Airway epithelial cell (primary cell): Measurements from ENCODE around the gene USP5. TPM values are rescaled to one million over a fixed set of nuclear protein-coding genes. Genes with fewer than 3 reads are reported as not detected.

Experiments used
- total RNA-seq: library from RNA; depleted of rRNA; stranded (reverse); fragments of >200 nt; gene quantifications from 2 replicates; pipeline ENCODE4 v1.2.3, GENCODE V29; 2015

USP5 gene
- 72.2 and 82.5 TPM in 2 replicates for total RNA-seq

GRCh38 chr12:6851921-6852650, at the start of gene USP5:
Gene USP5 (plus strand): TSS chr12:6852150. CDS start chr12:6852180, 30 bp downstream.

GRCh38 chr12:6821591-6822425, 30.1 kb upstream of the USP5 start, which contains the start of gene GPR162:
Gene GPR162 (plus strand): TSS chr12:6821821. CDS start chr12:6823899, 2,078 bp downstream.

GRCh38 chr12:6827982-6828780, 23.8 kb upstream of the USP5 start, which contains the start of gene P3H3:
Gene P3H3 (plus strand): TSS chr12:6828407. CDS start chr12:6828441, 34 bp downstream.

GRCh38 chr12:6840761-6841515, 11.0 kb upstream of the USP5 start, which contains the start of gene GNB3:
Gene GNB3 (plus strand): TSS chr12:6840925. CDS start chr12:6841288, 363 bp downstream.

GRCh38 chr12:6851153-6851920, 613 bp upstream of the USP5 start, which contains the start of gene CDCA3:
Gene CDCA3 (minus strand): TSS chr12:6851286. CDS start chr12:6850952, 334 bp downstream.

GRCh38 chr12:6867413-6868210, 15.7 kb downstream of the USP5 start, which contains the start of gene TPI1:
Gene TPI1 (plus strand): TSS chr12:6867531. CDS start chr12:6867567, 36 bp downstream.

GRCh38 chr12:6873094-6874014, 21.4 kb downstream of the USP5 start, which contains the start of gene SPSB2:
Gene SPSB2 (minus strand): TSS chr12:6873303. CDS start chr12:6872901, 402 bp downstream.

GRCh38 chr12:6904280-6905276, 52.6 kb downstream of the USP5 start, which contains the start of gene LRRC23:
Gene LRRC23 (plus strand): TSS chr12:6904822. CDS start chr12:6905634, 812 bp downstream.

GRCh38 chr12:6914246-6914946, 62.4 kb downstream of the USP5 start, which contains the start of gene ENO2:
Gene ENO2 (plus strand): TSS chr12:6914580. CDS start chr12:6915833, 1,253 bp downstream.

Other genes starting within 250 kb of the USP5 start
- 180 and 243 TPM in 2 replicates for gene CHD4, start 244.8 kb upstream of the USP5 start, total RNA-seq
- 16.6 TPM in 2 replicates for gene LPAR5, start 216.2 kb upstream of the USP5 start, total RNA-seq
- 0.28 TPM in 1 of 2 replicates, not detected in the other for gene ACRBP, start 204.7 kb upstream of the USP5 start, total RNA-seq
- 19.8 and 24.4 TPM in 2 replicates for gene ING4, start 189.0 kb upstream of the USP5 start, total RNA-seq
- 15.1 and 21.8 TPM in 2 replicates for gene ZNF384, start 162.8 kb upstream of the USP5 start, total RNA-seq
- not detected in 2 replicates for gene PIANP, start 151.3 kb upstream of the USP5 start, total RNA-seq
- gene COPS7A, start 128.1 kb upstream of the USP5 start, total RNA-seq: 56.4 and 63.6 TPM in 2 replicates
- gene MLF2, start 99.0 kb upstream of the USP5 start, total RNA-seq: 329 and 348 TPM in 2 replicates
- 166 and 192 TPM in 2 replicates for gene PTMS, start 85.8 kb upstream of the USP5 start, total RNA-seq
- 0.14 TPM in 1 of 2 replicates, not detected in the other for gene LAG3, start 79.6 kb upstream of the USP5 start, total RNA-seq
- gene CD4, start 62.6 kb upstream of the USP5 start, total RNA-seq: 0.21 and 0.23 TPM in 2 replicates
- gene GPR162, start 30.3 kb upstream of the USP5 start, total RNA-seq: 0.09 and 0.21 TPM in 2 replicates
- 19.7 and 23.4 TPM in 2 replicates for gene P3H3, start 23.7 kb upstream of the USP5 start, total RNA-seq
- gene GNB3, start 11.2 kb upstream of the USP5 start, total RNA-seq: 0.28 and 0.92 TPM in 2 replicates
- 23.6 and 41.0 TPM in 2 replicates for gene CDCA3, start 864 bp upstream of the USP5 start, total RNA-seq
- 1,425 and 1,466 TPM in 2 replicates for gene TPI1, start 15.4 kb downstream of the USP5 start, total RNA-seq
- 8.6 and 11.8 TPM in 2 replicates for gene SPSB2, start 21.2 kb downstream of the USP5 start, total RNA-seq
- 5.9 and 8.9 TPM in 2 replicates for gene LRRC23, start 52.7 kb downstream of the USP5 start, total RNA-seq
- gene ENO2, start 62.4 kb downstream of the USP5 start, total RNA-seq: 8.0 and 11.1 TPM in 2 replicates
- gene ATN1, start 75.8 kb downstream of the USP5 start, total RNA-seq: 13.0 and 21.7 TPM in 2 replicates
- gene RNU7-1, start 91.7 kb downstream of the USP5 start, total RNA-seq: not detected in 2 replicates
- gene C12orf57, start 91.9 kb downstream of the USP5 start, total RNA-seq: 103 and 166 TPM in 2 replicates
- gene PTPN6, start 99.2 kb downstream of the USP5 start, total RNA-seq: 17.7 and 21.0 TPM in 2 replicates
- 217 and 322 TPM in 2 replicates for gene PHB2, start 118.5 kb downstream of the USP5 start, total RNA-seq
- gene EMG1, start 118.8 kb downstream of the USP5 start, total RNA-seq: 95.7 and 103 TPM in 2 replicates
- gene LPCAT3, start 166.3 kb downstream of the USP5 start, total RNA-seq: 25.0 and 39.4 TPM in 2 replicates
- 1.6 and 2.1 TPM in 2 replicates for gene C1S, start 208.6 kb downstream of the USP5 start, total RNA-seq
- gene C1R, start 240.3 kb downstream of the USP5 start, total RNA-seq: 8.7 and 8.8 TPM in 2 replicates